GM19372 (cell line): Measurements from ENCODE around the gene UNC5C.

Source experiments
- ATAC-seq: cut with Tn5 transposase; IDR thresholded peaks from one replicate; pipeline ENCODE4 v1.9.1; 2021; ENCODE audit warnings: mild to moderate bottlenecking, low read depth, moderate library complexity; ENCODE audit not compliant: unreplicated experiment

UNC5C gene

DNA sequence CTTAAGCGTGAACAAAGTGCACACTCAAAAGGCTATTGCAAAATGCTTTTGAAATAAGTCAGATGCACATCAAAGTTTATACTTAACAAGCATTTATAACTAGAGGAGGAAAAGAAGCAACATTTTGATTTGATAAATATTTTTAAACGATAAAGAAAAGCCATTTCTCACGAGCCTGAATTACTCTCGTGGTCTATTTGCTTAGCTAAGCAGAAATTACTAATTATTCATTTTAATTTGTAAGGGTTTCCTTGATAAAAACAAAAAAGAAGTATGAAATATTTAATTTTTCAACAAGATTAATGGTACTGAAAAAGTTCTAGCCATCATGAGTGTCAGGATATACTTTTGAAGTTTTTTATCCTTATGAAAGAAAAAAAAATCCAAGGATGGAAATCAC, 78.2 kb downstream of the UNC5C start:
- no peak for ATAC-seq

DNA sequence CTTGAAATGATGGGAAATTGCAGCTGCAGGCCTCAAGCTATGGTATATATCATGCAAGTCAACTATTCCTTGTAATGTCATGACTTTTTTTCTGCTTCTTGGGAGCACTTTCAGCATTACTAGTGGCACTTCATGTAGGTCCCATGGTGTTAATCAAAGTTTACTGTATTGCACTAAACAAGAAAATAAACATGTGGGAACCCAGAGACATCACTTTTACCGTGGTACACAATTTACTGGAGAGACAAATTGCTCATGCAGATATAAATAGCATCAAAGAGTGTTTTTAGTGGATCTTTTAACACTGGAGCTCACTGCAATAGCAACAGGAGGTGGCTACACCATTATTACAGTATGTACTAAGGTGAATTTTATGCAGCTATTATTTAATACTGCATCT, 79.2 kb downstream of the UNC5C start:
- no peak for ATAC-seq

DNA sequence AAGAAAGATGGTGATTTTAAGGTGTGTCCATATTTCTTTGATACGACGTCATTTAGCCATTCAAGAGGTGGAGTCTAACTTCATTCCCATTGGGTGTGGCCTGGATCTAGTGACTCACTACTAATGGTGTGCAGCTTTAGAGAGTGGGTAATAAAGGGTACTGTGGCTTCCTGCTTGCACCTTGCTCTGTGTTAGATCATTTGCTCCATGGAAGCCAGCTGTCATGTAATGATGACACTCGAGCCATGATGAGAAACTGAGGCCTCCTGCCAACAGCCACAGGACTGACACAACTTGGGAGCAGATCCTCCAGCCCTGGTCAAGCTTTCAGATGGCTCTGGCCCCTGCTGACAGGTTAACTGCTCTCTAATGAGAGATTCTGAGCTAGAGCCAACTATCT, 82.0 kb downstream of the UNC5C start:
- no peak for ATAC-seq

DNA sequence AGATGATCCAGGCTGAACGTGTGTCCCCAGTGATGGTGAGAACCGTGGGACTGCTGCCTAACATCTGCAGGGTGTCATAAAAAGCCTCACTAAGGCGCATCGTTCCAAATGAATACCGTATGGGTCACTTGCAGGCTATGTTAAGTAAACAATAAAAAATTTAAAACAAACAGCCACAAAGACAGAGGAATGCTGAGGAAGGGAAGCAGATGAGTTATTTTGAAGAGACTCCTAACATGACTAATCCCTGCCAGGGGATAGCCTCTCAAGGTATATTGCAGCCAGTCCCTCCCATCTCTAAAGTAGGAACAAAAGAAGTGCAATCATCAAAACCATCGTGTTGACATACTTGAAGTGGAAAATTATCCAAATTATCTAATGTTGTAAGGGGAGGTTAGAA, 83.8 kb downstream of the UNC5C start:
- ATAC-seq = no peak

DNA sequence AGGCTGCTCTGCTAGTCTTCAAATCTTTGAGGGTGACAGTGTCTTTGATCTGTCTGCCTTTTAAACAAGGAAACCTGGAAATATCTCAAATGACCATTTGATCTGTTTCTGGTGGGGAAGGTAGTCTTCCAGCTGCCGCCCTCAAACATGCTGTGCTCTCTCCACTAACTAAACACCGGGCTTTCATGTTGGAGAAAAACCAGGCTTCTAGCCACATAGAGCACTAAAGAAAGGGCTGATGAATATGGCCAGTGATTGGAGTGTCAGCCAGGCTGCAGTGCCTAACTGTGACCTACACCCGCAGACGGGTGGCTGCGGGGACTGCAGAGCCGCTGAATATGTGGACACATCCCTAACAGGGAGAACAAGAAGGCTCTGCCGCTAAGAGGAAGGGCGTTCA, 85.9 kb downstream of the UNC5C start:
- no peak for ATAC-seq

DNA sequence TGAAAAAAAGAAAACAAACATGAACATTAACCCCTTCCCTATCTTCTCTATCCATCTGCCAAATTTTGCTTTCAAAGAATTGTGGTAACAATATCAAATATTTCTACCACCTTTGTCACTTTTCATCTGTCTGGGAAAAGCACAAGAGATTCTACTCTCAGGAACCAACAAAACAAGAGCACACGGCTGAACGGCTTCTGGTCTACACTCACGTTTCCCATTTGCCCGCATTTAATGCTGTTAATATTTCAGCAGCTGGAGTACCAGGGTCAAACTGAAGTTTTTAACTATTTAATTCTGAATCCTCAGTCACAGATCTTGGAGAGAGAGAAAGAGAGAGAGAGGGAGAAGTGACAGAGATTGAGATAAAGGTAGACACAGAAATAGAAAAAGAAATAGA, 91.4 kb downstream of the UNC5C start:
- no peak for ATAC-seq

DNA sequence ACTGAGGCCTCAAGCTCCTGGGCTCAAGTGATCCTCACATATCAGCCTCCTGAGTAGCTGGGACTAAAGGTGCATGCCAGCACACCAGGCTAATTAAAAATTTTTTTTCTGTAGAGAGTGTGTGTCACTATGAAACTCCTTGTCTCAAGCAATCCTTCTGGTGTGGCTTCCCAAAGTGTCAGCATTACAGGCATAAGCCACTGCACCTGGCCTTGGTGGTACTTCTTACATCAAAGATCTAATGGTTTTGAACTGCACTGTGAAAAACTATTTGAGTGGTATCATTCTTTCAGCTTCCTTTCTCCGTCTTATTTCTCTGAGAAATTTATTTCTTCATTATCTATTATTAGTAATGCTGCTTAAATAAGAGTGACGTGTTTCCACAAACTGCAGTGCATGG, 98.5 kb downstream of the UNC5C start:
- ATAC-seq = no peak

DNA sequence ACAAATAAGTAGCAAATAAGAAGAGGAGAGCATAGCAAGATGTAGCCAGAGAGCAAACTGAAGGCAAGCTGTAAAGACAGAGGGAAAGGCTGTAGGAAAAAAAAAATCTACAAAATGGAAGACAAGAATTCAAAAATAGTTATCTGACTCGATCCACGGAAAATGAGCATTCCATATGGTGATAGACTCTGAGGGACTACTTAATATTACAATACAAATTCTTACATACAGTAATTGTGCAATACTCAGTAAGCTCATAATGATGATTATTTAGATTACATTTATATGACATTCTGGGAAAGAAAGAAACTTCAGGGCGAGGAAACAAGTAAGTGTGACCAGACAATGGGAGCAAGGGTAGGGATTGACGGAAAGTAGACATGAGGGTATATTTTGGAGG, 102.6 kb downstream of the UNC5C start:
- no peak for ATAC-seq

DNA sequence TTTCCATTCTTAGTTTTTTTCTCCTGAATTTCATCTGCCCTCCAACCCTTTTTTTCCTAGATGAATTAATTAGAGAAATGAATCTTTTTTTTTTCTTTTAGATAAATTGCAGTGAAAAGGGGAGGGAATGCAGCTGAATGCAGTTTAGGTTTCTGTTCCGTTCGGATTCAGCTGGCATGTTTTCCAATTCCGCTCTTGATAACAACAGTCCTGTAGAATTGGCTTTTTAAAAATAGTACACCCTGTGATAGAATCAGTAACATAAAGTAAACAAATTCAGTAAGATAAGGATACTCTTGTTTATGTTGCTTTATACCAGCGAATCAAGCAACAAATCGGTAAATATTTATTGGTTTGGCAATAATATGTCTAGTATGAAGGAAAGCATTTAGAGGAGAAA, 103.5 kb downstream of the UNC5C start:
- no peak for ATAC-seq

DNA sequence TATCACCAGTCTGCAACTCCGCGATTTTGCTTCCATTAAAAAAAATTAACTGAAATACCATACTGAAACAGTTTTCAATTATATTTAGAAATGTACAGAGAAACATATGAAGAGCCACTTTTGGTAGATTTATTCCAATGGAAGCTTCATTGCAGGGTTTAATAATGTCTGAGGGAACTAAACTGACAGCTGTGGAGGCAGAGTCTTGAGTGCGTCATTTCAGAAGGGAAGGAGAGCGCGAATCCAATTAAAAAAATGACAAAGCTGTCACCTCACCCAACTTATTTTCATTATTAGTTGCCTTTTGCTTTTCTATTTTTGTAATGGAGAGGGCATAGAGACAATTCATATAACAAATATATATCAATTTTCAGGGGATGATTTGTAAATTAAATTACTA, 104.0 kb downstream of the UNC5C start:
- no peak for ATAC-seq

DNA sequence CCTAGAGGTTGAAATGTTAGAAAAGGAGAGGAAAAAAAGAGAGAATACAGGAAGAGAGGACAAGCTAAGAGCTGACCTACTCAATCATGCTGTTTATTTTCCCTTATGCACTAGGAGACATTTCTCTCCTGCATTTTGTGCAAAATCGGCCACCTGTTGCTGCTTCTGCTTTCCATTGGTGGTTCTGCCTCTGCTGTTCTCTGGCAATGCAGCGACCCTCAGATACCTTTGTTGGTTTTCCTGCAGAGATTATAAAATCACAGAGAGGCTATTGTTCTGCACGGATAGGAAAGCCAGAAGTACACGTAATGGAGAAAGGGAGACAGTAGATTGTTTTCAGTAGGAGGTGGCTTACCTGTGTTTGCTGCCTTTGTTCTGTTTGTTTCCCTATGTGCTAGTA, 108.9 kb downstream of the UNC5C start:
- no peak for ATAC-seq

DNA sequence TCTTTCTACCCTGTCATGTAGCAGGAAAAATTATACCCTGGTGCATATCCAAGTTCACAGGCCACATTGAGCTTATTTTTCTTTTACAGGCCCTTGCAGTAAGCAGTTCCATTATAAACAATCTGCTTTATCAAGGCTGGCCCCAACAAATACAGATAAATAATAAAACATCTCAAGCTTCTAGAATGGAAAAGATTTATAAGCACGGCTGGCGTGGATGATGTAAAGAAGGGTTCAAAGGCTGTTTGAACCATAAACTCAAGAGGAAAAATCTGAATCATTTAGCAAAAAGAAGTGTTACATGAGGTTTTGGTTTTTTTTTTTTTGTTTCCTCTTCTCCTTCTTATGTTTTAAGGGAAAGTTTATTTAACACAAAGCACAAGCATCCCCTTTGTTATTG, 109.7 kb downstream of the UNC5C start:
- no peak for ATAC-seq

DNA sequence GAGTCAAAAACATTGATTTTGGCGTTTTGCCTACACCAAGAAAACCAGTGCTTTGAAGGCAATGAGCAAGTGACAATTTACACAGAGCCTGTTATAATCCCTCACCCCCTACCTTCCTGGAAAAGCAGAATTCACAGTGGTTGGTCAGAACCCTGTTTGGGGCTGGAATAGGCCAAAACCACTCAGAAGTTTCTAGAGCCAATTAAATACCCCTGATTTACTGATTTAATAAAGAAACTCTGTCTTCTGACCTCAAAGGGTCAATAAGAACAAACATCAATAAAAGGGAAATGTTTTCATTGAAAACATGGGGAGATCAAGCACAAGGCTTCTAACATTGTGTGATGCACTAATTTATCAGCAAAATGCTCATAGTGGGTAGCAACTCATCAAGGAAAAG, 116.3 kb downstream of the UNC5C start:
- ATAC-seq = no peak

DNA sequence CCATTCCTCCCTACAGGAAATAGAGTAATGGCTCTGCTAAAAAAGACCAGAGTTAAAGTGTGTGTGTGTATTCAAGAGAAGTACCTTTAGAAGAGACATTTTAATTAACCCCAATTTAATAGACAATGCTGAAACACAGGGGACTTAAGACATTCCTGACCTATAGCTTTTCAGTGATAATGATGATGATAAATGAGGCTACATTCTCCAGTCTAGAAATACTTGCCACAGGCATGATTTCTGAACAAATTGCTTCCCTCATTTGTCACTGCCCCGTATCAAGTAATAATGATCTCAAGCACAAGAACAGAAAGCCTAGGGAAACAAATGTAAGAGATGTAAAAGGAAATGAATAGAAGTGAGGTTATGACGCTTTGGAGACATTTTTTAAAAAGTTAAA, 117.1 kb downstream of the UNC5C start:
- ATAC-seq = no peak

DNA sequence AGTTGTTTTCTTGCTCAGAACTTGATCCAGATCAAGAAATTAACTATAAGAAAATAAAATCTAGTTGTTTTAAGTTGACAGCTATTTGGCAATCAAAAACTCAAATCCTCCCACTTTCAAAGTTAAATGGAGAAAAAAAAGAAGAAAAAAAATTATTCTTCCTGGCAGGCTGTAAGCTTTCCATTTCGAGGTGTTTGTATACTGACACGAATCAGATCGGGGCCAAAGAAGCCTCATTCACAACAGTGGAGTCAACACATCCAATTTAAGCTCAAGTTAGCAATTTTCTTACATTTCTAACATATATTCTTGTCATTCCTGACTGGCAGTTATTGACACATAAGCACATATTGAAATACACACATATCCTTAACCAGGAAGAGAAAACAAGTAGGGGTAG, 119.4 kb downstream of the UNC5C start:
- ATAC-seq = no peak

DNA sequence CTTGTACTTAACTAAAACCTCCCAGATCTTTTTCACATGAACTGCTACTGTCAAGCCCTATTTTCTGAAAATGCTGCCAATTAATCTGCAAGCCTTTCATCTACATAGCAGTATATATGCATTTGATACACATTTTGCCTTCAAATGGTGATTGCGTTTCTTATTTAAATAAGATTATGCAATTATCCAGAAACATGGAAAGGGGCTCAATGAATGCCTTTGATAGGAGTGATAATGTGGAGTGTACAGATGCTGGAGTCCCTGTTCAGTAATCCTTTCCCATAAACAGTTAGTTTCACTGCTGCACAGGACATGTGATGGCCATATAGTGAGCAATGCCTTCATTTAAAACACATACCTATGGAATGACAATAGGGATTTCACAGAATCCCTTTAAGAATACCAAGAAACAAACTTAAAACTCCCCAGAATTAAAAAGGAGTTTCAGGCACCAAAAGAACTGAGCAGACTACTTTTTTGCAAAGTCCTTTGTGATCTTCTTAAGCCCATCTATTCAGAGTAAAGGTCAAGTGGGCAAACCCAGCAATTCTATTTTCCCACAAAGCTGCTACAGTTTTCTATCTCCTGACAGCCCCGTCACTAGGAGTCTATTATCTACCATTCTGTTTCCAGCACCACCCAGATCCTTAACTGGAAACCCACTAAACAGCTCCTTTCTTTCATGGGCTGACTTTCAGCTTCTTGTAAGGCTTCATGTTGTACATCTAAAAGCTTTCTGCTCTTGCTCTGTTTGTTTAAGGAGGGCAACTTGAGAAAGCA, 120.3 kb downstream of the UNC5C start:
- no peak for ATAC-seq

DNA sequence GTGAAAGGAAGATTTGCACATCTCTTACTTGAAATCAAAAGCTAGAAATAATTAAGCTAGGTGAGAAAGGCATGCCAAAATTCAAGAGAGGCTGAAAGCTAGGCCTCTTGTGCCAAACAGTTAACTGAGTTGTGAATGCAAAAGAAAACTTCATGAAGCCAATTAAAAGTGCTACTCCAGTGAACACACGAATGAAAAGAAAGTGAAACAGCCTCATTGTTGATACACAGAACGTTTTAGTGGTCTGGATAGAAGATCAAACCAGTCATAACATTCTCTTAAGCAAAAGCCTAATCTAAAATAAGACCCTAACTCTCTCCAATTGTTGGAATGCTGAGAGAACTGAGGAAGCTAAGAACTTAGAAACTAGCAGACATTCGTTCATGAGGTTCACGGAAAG, 122.3 kb downstream of the UNC5C start:
- no peak for ATAC-seq

DNA sequence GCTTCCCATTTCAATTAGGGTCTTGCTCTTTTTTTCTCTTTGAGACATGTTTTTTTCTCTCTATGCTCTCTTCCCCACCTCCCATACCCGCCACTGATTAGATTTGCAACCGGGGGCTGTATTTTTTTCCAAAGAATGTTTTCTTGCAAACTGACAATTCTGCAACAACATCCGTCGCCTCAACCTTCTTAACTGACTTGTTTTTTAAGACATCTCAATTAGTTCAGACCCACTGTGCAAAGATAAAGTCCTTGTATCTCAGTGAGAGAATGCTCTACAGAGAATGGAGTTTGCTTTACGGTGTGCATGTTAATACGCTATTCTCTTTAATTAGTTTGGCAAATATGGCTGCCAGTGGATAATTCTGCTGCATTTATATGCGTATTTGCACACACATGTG, 126.3 kb downstream of the UNC5C start:
- ATAC-seq = no peak

DNA sequence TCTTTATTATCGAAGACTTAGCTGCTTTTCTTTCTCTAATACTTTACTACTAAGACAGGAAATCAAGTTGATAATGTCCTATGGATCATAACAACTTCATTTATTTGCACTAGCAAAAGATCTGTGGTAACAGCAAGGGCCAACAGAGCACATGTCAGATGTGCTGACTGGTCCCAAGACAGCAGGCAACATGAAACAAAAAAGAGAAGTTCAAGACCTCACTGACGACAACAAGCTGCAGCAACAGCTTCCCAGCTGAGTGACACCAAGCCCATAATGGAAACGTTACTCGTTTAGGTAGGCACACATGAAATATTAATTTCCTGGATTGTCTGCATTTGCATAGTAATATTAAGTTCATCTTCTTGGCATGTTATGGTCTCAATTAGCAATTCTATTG, 126.9 kb downstream of the UNC5C start:
- ATAC-seq = no peak

DNA sequence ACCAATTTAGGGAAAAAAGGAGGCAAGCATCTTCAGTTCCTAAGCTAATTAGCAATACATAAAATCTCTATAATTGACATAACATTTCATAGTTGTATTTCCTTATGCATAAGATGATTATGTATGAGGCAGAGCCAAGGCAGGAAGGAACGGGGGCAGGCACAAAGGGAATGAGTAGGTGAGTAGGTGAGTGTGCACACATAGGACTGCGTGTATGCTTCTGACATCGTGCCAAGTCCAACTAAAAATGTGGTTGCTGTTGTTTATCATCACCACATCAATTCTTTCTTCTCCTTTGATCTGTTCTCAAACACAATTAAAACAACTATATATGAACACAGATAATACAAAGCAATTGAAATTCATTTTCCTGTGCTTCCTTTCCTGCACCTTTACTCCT, 131.2 kb downstream of the UNC5C start:
- no peak for ATAC-seq

DNA sequence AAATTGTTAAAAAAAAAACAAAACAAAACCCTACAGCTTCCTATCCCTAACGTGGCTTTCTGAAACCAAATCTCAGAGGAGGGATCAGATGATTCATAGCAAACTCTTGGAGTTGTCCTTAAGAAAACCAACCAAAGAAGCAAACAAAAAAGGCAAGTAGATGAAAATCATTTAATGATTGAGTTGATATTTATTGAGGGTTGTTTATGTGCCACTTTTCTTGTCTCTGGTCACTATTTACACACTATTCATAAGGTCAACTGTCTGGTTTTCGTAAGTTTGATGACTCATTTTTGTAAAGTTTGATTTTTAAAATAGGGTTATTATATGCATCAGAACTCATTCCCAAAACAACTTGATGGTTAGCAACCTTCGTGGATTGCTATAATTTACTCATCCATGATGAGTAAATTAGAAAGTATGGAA, 133.4 kb downstream of the UNC5C start:
- no peak for ATAC-seq

DNA sequence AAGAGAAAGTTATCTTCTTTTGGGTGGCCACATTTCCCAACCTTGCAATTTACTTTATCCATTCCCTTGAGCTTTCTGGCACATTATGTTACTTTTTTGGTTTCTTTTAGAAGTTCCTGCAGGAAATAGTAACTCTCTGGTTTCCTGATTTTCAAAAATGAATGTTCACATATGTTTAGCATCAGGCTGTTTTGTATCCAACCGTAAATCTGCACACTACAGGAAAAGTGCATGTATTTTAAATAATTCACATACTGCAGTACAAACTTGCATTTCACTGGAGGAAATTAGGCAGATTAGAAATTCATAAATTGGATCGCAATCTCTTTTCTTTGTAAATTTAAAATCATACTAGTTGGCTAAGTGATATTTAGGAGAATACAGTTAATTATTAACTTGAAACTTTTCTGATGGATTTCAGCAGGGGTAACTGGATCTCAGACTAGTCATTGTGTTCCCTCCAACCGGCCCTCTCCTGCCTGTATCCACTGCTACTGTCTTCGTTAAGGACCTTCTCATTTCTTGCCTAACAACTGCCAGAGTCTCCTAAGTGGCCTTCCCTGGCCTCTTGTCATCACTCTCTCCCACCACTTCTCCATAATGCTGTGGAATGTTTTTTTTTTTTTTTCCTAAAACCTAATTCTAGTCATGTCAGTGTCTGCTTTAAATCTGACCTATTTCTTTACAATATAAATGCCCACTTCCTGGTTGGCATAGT, 137.2 kb downstream of the UNC5C start:
- ATAC-seq = no peak
